GM18861 (cell line): ENCODE data around the gene OXNAD1.

ENCODE experiments used
- ATAC-seq: cut with Tn5 transposase; IDR thresholded peaks from one replicate; pipeline ENCODE4 v1.9.1; 2021; ENCODE audit not compliant: unreplicated experiment

Gene OXNAD1

DNA sequence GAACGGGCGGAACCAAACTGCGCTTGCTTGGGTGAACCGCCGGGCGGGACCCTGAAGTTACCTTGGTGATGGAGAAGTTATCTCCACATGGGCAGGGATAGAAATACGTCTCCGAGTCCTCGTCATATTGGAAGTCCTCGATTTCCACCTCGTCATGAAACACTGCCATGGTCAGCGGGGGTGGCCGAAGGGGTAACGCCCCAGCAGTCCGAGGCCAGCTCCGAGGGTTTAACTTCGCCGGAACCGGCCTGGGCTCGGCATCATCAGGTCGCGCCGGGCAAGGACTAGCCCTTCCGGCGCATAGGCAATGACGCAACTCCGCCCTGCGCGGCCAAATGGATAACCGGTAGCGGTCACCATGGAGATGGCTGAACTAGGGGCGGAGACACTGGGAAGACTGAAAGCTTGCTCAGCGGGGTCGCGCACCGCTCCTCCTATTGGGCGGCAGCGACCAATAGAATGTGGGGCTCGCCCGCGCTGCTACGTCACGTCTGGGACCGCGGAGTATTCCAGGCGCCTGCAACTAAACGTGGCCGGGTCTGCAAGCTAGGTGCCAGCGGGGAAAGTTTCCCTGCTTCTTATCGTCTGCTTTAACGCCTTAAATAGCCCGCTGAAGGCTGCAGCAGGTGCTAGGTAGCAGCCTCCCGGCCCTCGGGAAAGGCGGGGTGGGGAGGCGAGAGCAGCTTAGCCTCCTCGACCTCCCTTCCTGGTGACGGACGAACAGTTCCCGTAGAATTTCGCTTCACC is at the start of gene OXNAD1, which contains the start of gene DPH3:
TSS of gene OXNAD1 (plus strand) at position 505 of the 747 bp plus-strand sequence. CDS start 5,741 bp downstream, outside the sequence.
TSS of gene DPH3 (minus strand) at position 236 of the 747 bp plus-strand sequence. CDS start at position 169, 67 bp downstream.
- peak; percentile 94 for ATAC-seq

DNA sequence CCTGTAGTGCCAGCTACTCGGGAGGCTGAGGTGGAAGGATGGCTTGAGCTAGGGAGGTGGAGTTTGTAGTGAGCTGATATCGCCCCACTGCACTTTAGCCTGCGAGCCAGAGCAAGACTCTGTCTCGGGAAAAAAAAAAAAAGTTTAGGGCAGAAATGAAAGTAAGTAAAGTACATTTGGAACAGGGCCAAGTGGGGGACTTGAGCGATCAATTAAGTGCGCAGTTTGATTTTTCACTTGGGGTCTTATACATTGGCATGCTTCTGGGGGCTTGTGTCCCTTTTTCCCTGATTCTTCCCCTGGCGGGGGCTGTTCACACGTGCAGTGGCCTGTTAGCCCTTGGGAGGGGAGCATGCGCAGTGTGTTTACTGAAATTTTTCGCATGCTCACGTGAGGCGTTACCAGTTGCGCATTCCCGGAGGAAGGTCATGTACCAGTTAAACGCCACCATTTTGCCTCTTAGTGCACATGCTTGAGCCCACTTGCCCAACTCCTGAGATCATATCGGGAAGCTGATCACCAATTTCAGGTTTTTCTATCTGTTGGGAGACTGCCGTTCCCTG is 48.6 kb upstream of the OXNAD1 start:
- ATAC-seq: no peak

DNA sequence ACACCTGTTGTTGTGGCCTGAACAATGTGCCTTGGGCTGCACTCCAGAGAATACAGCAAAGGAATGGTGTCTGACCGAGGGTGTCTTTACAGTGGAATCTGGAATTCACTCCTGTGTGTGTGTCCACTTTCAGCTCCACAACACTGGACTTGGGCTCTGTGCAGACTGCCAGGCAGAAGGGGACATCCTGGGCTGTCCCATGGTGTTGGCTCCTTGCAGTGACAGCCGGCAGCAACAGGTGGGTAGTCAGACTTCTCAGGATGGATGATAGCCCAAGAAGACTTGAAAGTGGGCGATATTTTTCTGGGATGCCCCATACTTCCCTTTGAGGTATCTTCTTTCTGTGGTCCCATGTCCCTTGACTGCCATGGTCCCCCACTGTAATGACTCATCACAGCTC is 45.2 kb upstream of the OXNAD1 start:
- no peak for ATAC-seq

DNA sequence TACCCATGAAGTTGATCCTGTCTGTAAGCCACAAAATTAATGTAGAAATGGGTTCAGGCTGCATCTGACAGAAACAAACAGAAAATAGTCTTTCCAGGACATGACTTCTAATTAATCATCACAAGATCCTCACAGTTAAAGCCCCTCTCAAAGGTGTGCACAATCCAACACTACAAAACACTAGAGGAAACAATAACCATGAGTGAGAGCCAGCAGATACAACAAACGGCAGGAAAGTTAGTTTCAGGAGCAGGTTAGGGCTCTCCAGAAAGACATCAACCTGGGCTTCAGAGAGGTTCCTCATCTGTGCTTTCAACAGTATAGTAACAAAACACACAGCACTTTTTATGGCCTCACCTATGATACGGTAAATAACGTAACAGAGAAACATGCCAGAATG is 43.0 kb upstream of the OXNAD1 start:
- no peak for ATAC-seq

GRCh38 chr3:16222547-16222946 is 42.5 kb upstream of the OXNAD1 start:
- ATAC-seq: no peak

DNA sequence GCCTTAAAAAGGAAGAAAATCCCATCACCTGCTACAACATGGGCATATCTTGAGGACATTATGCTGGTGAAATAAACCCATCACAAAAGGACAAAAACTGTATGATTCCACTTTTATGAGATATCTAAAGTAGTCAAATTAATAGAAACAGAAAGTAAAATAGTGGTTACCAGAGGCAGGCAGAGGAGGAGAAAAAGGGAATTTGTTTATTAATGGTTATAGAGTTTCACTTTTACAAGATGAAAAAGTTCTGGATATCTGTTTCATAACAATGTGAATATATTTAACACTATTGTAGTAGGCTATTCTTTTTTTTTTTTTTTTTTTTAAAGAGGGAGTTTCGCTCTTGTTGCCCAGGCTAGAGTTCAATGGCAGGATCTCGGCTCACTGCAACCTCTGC is 40.7 kb upstream of the OXNAD1 start:
- no peak for ATAC-seq

GRCh38 chr3:16227566-16227965 is 37.4 kb upstream of the OXNAD1 start:
- no peak for ATAC-seq

GRCh38 chr3:16229681-16230080 is 35.3 kb upstream of the OXNAD1 start:
- no peak for ATAC-seq

DNA sequence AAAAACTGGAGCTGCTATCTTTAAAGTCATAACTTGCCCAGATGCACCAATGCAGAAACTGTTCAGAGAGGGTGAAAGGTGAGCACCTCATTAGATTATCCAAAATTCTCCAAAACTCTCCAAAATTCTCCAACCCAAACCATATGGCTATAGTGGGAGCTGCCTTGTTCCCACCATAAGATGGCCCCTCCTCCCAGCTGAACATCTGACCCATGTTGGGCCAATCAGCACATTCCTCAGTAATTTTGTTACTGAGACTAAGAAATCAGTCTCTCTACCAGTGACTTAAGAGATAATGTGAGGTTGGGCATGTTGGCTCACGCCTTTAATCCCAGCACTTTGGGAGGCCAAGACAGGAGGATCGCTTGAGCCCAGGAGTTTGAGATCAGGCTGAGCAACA is 33.0 kb upstream of the OXNAD1 start:
- no peak for ATAC-seq

- ATAC-seq: no peak
Observed at GRCh38 chr3:16233806-16234205, 31.2 kb upstream of the OXNAD1 start.

DNA sequence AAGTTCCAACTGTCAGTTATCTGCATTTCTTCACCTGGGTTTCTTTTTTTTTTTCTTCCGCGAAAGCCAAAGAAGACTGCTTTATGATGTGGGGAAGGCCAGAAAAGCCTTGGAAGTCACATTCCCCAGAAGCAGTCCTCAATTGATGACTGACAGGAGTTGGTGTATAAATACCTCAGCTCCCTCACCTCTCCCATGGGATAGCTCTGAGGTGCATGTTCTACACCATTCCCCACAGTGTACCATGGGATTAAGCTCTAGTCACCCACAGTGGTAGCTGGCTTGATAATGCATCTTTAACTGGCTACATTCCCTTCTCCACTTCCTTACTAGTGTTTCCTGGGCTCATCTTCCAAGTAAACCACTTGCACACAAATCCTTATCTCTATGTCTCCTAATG is 30.7 kb upstream of the OXNAD1 start:
- ATAC-seq: no peak

DNA sequence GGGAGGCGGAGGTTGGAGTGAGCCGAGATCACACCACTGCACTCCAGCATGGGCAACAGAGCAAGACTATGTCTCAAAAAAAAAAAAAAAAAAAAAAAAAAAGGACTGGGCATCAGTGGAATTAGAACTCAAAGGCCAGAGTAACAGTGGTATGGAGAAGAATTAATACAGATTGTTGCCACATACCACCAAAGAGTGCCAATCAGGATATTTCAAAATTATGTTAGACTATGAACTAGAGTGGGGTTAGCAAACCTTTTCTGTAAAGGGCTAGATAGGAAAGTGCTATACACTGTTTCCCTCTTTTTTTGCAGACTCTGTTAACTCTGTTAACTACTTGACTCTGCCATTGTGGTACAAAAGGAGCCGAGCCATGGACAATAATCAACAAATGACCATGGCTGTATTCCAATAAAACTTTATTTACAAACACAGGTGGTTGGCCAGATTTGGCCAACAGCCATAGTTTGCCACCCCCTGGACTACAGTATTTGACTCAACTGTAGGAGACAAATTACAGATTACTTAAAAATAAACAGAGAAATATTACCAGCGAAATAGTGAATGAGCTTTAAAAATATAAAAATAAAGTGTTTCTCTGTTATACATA is 28.9 kb upstream of the OXNAD1 start:
- no peak for ATAC-seq

GRCh38 chr3:16236856-16237393 is 28.1 kb upstream of the OXNAD1 start:
- no peak for ATAC-seq

- ATAC-seq: no peak
Observed at GRCh38 chr3:16239086-16239770, 25.8 kb upstream of the OXNAD1 start.

DNA sequence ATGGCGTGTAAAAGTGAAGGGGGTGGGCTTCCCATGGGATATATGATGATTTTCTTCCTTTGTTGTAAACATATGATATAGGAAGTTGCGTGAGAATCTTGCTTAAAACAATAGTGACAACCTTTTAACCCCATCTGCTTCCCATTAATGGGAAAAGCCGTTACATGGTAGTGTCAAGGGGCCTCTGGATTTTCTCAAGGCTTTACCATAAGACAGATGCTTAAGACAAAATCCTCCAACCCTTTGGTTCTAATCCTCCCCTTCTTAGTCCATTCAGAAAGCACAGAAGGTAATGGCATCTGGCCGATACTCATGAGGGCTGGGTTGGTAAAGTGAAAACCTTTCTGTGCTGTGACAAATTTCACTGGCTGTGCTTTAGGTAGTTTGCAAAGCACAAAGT is 25.2 kb upstream of the OXNAD1 start:
- ATAC-seq: no peak

DNA sequence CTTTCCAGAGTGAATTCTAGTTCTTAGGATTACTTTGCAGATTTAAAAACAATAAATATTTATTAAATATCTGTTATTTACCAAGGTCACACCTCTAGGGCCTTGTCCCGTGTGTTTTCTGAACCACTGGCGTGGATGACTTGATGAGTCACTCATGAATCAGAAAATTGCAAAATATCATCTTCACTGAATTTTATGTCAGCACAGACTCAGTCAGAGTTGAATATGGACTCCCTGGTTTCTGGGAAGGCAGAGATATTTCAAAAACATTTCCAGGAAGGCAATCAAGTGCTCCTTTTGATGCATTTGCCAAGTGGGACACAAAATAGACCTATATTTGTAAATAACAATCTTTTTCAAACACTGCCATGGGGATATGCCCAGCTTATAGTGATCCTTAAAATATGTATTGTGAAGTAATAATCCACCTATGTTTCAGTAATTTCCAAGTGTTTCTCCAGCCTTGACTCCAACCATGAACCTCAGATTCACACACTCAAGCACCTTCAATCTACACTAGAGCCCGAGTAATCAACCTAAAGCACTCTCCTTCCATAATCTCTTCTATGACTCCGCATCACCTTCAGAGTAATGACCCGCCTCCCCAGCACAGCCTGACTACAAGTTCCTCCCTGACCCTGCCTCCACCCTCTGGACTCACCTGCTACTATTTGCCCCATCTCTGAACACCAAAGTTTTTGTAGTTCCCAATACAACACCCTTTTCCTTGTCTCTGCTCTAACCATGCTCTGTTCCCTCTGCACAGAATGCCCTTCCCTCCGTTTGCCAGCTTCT is 24.6 kb upstream of the OXNAD1 start:
- ATAC-seq: no peak

DNA sequence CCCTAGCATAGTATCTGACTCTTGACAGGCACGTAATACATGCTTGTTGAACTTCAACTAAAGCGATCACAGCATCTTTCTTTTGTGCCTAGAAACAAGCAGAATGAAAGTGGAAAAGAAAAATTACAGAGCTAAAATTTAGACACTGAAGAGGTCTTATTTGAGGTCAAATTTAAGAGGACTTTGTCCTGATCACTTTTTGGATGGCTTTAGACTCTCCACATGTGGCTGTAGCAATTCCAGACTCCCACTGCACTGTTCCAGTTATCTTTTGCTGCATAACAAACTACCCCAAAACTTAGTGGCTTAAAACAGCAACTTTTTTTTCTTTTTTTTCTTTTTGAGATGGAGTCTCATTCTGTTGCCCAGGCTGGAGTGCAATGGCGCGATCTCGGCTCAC is 23.8 kb upstream of the OXNAD1 start:
- ATAC-seq: no peak

DNA sequence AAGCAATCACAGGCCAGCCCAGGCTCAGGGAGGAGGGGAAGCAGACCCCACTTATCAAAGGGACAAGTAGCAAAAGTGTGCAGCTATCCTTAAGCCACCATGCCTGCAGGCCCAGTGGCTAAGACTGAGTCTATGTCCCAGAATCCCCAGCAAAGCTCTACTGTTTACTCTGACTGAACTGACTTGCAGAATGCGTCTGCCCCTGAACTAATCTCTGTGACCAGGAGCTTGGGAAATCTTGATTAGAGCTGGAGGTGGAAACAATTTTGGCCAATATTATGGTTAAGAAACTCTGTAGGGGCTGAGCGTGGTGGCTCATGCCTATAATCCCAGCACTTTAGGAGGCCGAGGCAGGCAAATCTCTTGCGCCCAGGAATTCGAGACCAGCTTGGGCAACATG is 22.8 kb upstream of the OXNAD1 start:
- no peak for ATAC-seq

DNA sequence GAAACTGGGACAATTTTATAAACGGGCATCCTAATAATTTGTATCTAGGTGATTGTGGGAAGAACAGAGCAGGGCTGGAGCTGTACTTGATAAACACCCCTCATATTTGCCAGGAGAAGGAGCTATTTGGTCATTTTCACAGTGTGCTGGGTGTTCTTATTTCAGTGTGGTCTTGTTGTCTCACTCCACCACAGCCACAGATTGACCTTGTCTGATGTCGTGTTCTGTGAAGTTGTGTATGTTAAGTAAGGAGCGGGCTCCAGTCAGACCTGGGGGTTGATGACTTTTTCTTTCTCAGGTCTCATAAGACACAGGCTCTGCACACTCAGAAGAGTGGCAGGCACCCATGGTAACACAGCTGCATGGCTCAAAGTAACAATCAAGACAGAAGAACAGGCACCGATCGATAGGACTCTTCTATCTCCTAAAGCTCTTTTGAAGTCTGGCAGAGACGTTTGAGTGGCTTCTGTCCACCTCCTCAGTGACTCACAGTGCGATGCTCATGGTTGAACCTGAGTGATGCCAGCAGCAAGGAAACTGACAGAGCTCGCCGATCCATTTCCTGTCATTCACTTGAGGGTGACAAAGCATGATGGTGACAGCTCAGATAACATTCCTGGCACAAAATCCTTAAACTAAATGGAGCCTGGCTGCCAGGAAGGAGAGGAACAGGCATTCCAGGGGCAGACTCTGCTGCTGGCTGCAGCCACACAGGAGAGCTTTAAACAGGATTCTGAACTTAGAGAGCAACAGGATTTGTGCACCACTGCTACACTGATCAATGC is 21.1 kb upstream of the OXNAD1 start:
- no peak for ATAC-seq

- ATAC-seq: no peak
Observed at GRCh38 chr3:16245609-16246008, 19.4 kb upstream of the OXNAD1 start.
